Chondrocyte (in vitro differentiated cells): ENCODE results near the gene PRKCA. TPM values are rescaled to one million over a fixed set of nuclear protein-coding genes. Genes with fewer than 3 reads are reported as not detected.

Experiments
- DNase-seq: peaks from one replicate; pipeline ENCODE4 v3.0.0; 2021; ENCODE audit warnings: mixed read lengths, low spot score
- H3K27ac Mint-ChIP-seq: one replicate; pipeline ENCODE4 v1.8.0; 2021; ENCODE audit warnings: mild to moderate bottlenecking, moderate library complexity, mixed read lengths; ENCODE audit not compliant: unreplicated experiment
- H3K27me3 Mint-ChIP-seq: 2 replicates; pipeline ENCODE4 v1.8.0; 2021; ENCODE audit warnings: low read depth, mixed read lengths
- H3K36me3 Mint-ChIP-seq: 2 replicates; pipeline ENCODE4 v1.8.0; 2021; ENCODE audit warnings: low read depth, mixed read lengths
- H3K4me1 Mint-ChIP-seq: 2 replicates; pipeline ENCODE4 v1.8.0; 2021; ENCODE audit warnings: low read depth, mild to moderate bottlenecking, mixed read lengths
- H3K4me3 Mint-ChIP-seq: one replicate; pipeline ENCODE4 v1.8.0; 2021; ENCODE audit warnings: mild to moderate bottlenecking, moderate library complexity, mixed read lengths; ENCODE audit not compliant: unreplicated experiment
- H3K9me3 Mint-ChIP-seq: 2 replicates; pipeline ENCODE4 v1.8.0; 2021; ENCODE audit warnings: low read depth, mixed read lengths
- CTCF ChIP-seq: fragments of 200-600 bp; sonication (generic); IDR thresholded peaks from 2 replicates; pipeline ENCODE4 v1.5.0; 2021; ENCODE audit warnings: antibody characterized with exemption, mild to moderate bottlenecking, moderate library complexity
- total RNA-seq: library from RNA; stranded (reverse); gene quantifications from 3 replicates; pipeline ENCODE4 v1.2.1, GENCODE V29; 2021

The PRKCA gene
- total RNA-seq, 1 donor from 2014 or later = 51.5 TPM

- Mint-ChIP-seq H3K27ac (no peak overlapping the region), H3K9me3 (peaks cover 2% of the 10 kb centered on the region), H3K27me3 (no peaks in the 10 kb centered on the region), H3K4me1 (no peaks in the 10 kb centered on the region), H3K4me3 (no peak overlapping the region), H3K36me3 (peaks cover 21% of the 10 kb centered on the region)
- no peak for TF ChIP-seq CTCF
- DNase-seq = no peak
Observed at GRCh38 chr17:66755101-66755943, 452.9 kb downstream of the PRKCA start.

- H3K36me3 Mint-ChIP-seq = peaks cover 19% of the 10 kb centered on the region
- no peak overlapping the region for H3K27ac Mint-ChIP-seq
- no peaks in the 10 kb centered on the region for H3K27me3 Mint-ChIP-seq
- H3K4me3 Mint-ChIP-seq = no peak overlapping the region
- H3K4me1 Mint-ChIP-seq = no peaks in the 10 kb centered on the region
- peaks cover 3% of the 10 kb centered on the region for H3K9me3 Mint-ChIP-seq
- TF ChIP-seq CTCF = no peak
- DNase-seq = no peak
Observed at GRCh38 chr17:66755944-66756290, 453.5 kb downstream of the PRKCA start.

- TF ChIP-seq CTCF = no peak
- H3K27me3 Mint-ChIP-seq = no peaks in the 10 kb centered on the region
- H3K4me1 Mint-ChIP-seq = no peaks in the 10 kb centered on the region
- peaks cover 11% of the 10 kb centered on the region for H3K36me3 Mint-ChIP-seq
- no peak overlapping the region for H3K27ac Mint-ChIP-seq
- DNase-seq = no peak
- H3K9me3 Mint-ChIP-seq = peaks cover 3% of the 10 kb centered on the region
- H3K4me3 Mint-ChIP-seq = no peak overlapping the region
Observed at GRCh38 chr17:66760324-66760723, 457.9 kb downstream of the PRKCA start.

- H3K4me3 Mint-ChIP-seq = no peak overlapping the region
- no peaks in the 10 kb centered on the region for H3K4me1 Mint-ChIP-seq
- TF ChIP-seq CTCF = no peak
- H3K27ac Mint-ChIP-seq = no peak overlapping the region
- no peak for DNase-seq
- peaks cover 9% of the 10 kb centered on the region for H3K36me3 Mint-ChIP-seq
- H3K27me3 Mint-ChIP-seq = no peaks in the 10 kb centered on the region
- peaks cover 3% of the 10 kb centered on the region for H3K9me3 Mint-ChIP-seq
Observed at GRCh38 chr17:66762276-66762675, 459.9 kb downstream of the PRKCA start.

- peaks cover 8% of the 10 kb centered on the region for H3K36me3 Mint-ChIP-seq
- H3K27ac Mint-ChIP-seq = peak overlapping the region; percentile 36
- no peaks in the 10 kb centered on the region for H3K4me1 Mint-ChIP-seq
- H3K9me3 Mint-ChIP-seq = peaks cover 3% of the 10 kb centered on the region
- H3K27me3 Mint-ChIP-seq = no peaks in the 10 kb centered on the region
- no peak for TF ChIP-seq CTCF
- DNase-seq = peak; percentile 32
- no peak overlapping the region for H3K4me3 Mint-ChIP-seq
Observed at GRCh38 chr17:66763056-66763455, 460.6 kb downstream of the PRKCA start.
